Osteocyte (in vitro differentiated cells): Measurements from ENCODE around the gene IRAG1. TPM values are rescaled to one million over a fixed set of nuclear protein-coding genes. Genes with fewer than 3 reads are reported as not detected.
A peak's percentile ranks its signal among the peaks of the same experiment; 100 is the strongest.
"Not testable (repeated sequence)": the region's sequence is repeated elsewhere in the genome, so short reads cannot be mapped to it uniquely, and the experiment has no call there.

Experiments
- DNase-seq: peaks from one replicate; pipeline ENCODE4 v3.0.0; 2021; ENCODE audit warnings: mixed read lengths; ENCODE audit not compliant: unreplicated experiment; ENCODE audit errors: extremely low spot score
- H3K27ac Mint-ChIP-seq: one replicate; pipeline ENCODE4 v1.8.0; 2021; ENCODE audit warnings: mild to moderate bottlenecking, mixed read lengths; ENCODE audit not compliant: unreplicated experiment
- H3K27me3 Mint-ChIP-seq: one replicate; pipeline ENCODE4 v1.8.0; 2021; ENCODE audit warnings: mixed read lengths; ENCODE audit not compliant: unreplicated experiment
- H3K36me3 Mint-ChIP-seq: one replicate; pipeline ENCODE4 v1.8.0; 2021; ENCODE audit warnings: mixed read lengths; ENCODE audit not compliant: unreplicated experiment
- H3K4me1 Mint-ChIP-seq: one replicate; pipeline ENCODE4 v1.8.0; 2021; ENCODE audit warnings: mixed read lengths; ENCODE audit not compliant: unreplicated experiment
- H3K4me3 Mint-ChIP-seq: one replicate; pipeline ENCODE4 v1.8.0; 2021; ENCODE audit warnings: mild to moderate bottlenecking, moderate library complexity, mixed read lengths; ENCODE audit not compliant: unreplicated experiment
- H3K9me3 Mint-ChIP-seq: one replicate; pipeline ENCODE4 v1.8.0; 2021; ENCODE audit warnings: mixed read lengths; ENCODE audit not compliant: unreplicated experiment
- CTCF ChIP-seq: fragments of 200-600 bp; sonication (generic); IDR thresholded peaks from 2 replicates; pipeline ENCODE4 v1.5.0; 2021; ENCODE audit warnings: antibody characterized with exemption, mild to moderate bottlenecking, moderate library complexity
- total RNA-seq: library from RNA; stranded (reverse); gene quantifications from 2 replicates; pipeline ENCODE4 v1.2.1, GENCODE V29; 2021

The IRAG1 gene
- total RNA-seq, 1 donor from 2014 or later, result 22.2 TPM

GRCh38 chr11:10692531-10693115, 932 bp downstream of the IRAG1 start:
- Mint-ChIP-seq H3K27me3 (no peaks in the 10 kb centered on the region), H3K9me3 (no peaks in the 10 kb centered on the region), H3K4me3 (peak overlapping the region; percentile 76), H3K36me3 (peaks cover 10% of the 10 kb centered on the region), H3K4me1 (peaks cover 42% of the 10 kb centered on the region), H3K27ac (peak overlapping the region; percentile 91)
- no peak for DNase-seq
- no peak for TF ChIP-seq CTCF

GRCh38 chr11:10688401-10688800, 5.2 kb downstream of the IRAG1 start:
- Mint-ChIP-seq H3K9me3 (no peaks in the 10 kb centered on the region), H3K27me3 (no peaks in the 10 kb centered on the region), H3K4me3 (no peak overlapping the region), H3K36me3 (peaks cover 23% of the 10 kb centered on the region), H3K4me1 (peaks cover 28% of the 10 kb centered on the region), H3K27ac (no peak overlapping the region)
- no peak for TF ChIP-seq CTCF
- no peak for DNase-seq

- no peak for TF ChIP-seq CTCF
- no peak for DNase-seq
- H3K27ac Mint-ChIP-seq, result no peak overlapping the region
- no peak overlapping the region for H3K4me3 Mint-ChIP-seq
- no peaks in the 10 kb centered on the region for H3K9me3 Mint-ChIP-seq
- H3K4me1 Mint-ChIP-seq, result peaks cover 7% of the 10 kb centered on the region
- H3K27me3 Mint-ChIP-seq, result no peaks in the 10 kb centered on the region
- peaks cover 23% of the 10 kb centered on the region for H3K36me3 Mint-ChIP-seq
Measured at GRCh38 chr11:10686311-10686710, 7.2 kb downstream of the IRAG1 start.

- no peak overlapping the region for H3K4me3 Mint-ChIP-seq
- peak; percentile 46 for DNase-seq
- no peak for TF ChIP-seq CTCF
- H3K36me3 Mint-ChIP-seq, result peaks cover 17% of the 10 kb centered on the region
- no peaks in the 10 kb centered on the region for H3K9me3 Mint-ChIP-seq
- H3K27me3 Mint-ChIP-seq, result no peaks in the 10 kb centered on the region
- H3K4me1 Mint-ChIP-seq, result no peaks in the 10 kb centered on the region
- no peak overlapping the region for H3K27ac Mint-ChIP-seq
Measured at GRCh38 chr11:10683429-10683828, 10.1 kb downstream of the IRAG1 start.

- Mint-ChIP-seq H3K36me3 (peaks cover 2% of the 10 kb centered on the region), H3K9me3 (no peaks in the 10 kb centered on the region), H3K27ac (no peak overlapping the region), H3K4me3 (no peak overlapping the region), H3K4me1 (peaks cover 14% of the 10 kb centered on the region), H3K27me3 (no peaks in the 10 kb centered on the region)
- peak; percentile 60 for DNase-seq
- TF ChIP-seq CTCF, result no peak
Measured at GRCh38 chr11:10680956-10681487, 12.5 kb downstream of the IRAG1 start.

- DNase-seq, result not testable (repeated sequence)
Measured at GRCh38 chr11:10680279-10680678, 13.3 kb downstream of the IRAG1 start.

More at GRCh38 chr11:10680279-10680678, 13.3 kb downstream of the IRAG1 start:
- peaks cover 22% of the 10 kb centered on the region for H3K4me1 Mint-ChIP-seq
- H3K27ac Mint-ChIP-seq, H3K9me3 Mint-ChIP-seq, H3K27me3 Mint-ChIP-seq, H3K36me3 Mint-ChIP-seq, H3K4me3 Mint-ChIP-seq: not testable (repeated sequence)
